Stimulated activated effector memory CD8-positive, alpha-beta T cell treated with anti-CD3 and anti-CD28 coated beads, Interleukin-12 subunit alpha, Interleukin-12 subunit beta, amount 100 ng/mL, for 72 hours (primary cell): Measurements from ENCODE around the gene CYP27B1.

ENCODE experiments used
- ATAC-seq: fragments of 150-1000 bp; cut with Tn5 transposase; 2 replicates; pipeline ENCODE4 v1.10.0; 2021
- DNase-seq, 2 donors: peaks; one replicate each; pipeline ENCODE4 v3.0.0; 2021 to 2022; ENCODE audit warnings: low spot score in 2 of 2
- H3K27ac Mint-ChIP-seq: one replicate; pipeline ENCODE4 v1.8.0; 2022; ENCODE audit warnings: mild to moderate bottlenecking, mixed read lengths
- H3K36me3 Mint-ChIP-seq: one replicate; pipeline ENCODE4 v1.8.0; 2022; ENCODE audit warnings: mild to moderate bottlenecking, mixed read lengths
- H3K4me1 Mint-ChIP-seq: one replicate; pipeline ENCODE4 v1.8.0; 2022; ENCODE audit warnings: mixed read lengths
- H3K4me3 Mint-ChIP-seq: one replicate; pipeline ENCODE4 v1.8.0; 2022; ENCODE audit warnings: mild to moderate bottlenecking, mixed read lengths
- H3K9me3 Mint-ChIP-seq: one replicate; pipeline ENCODE4 v1.8.0; 2022; ENCODE audit warnings: mixed read lengths

Gene CYP27B1

GRCh38 chr12:57739914-57740538 is 26.9 kb downstream of the CYP27B1 start:
- H3K4me1 Mint-ChIP-seq: peaks cover 61% of the 10 kb centered on the region
- no peak for ATAC-seq
- peaks cover 44% of the 10 kb centered on the region for H3K36me3 Mint-ChIP-seq
- peak overlapping the region; percentile 81 for H3K4me3 Mint-ChIP-seq
- H3K27ac Mint-ChIP-seq: peak overlapping the region; percentile 93
- DNase-seq: no peak
- H3K9me3 Mint-ChIP-seq: no peaks in the 10 kb centered on the region

- Mint-ChIP-seq H3K36me3 (peaks cover 41% of the 10 kb centered on the region), H3K27ac (peak overlapping the region; percentile 93), H3K4me3 (peak overlapping the region; percentile 81), H3K9me3 (no peaks in the 10 kb centered on the region), H3K4me1 (peaks cover 61% of the 10 kb centered on the region)
- ATAC-seq: no peak
- no peak for DNase-seq
Observed at GRCh38 chr12:57739387-57739786, 27.5 kb downstream of the CYP27B1 start.

GRCh38 chr12:57738661-57739237 is 28.1 kb downstream of the CYP27B1 start, which contains the start of gene AGAP2:
TSS of gene AGAP2 (minus strand) at chr12:57738742. CDS start at chr12:57738246, 496 bp downstream.
- H3K36me3 Mint-ChIP-seq: peaks cover 42% of the 10 kb centered on the region
- peak within 1 kb of the TSS; percentile 93 for H3K27ac Mint-ChIP-seq
- no peaks in the 10 kb centered on the region for H3K9me3 Mint-ChIP-seq
- H3K4me1 Mint-ChIP-seq: peaks cover 57% of the 10 kb centered on the region
- DNase-seq (no peak), ATAC-seq (no peak)
- peak within 1 kb of the TSS; percentile 81 for H3K4me3 Mint-ChIP-seq

- H3K4me3 Mint-ChIP-seq: no peak overlapping the region
- H3K36me3 Mint-ChIP-seq: peaks cover 46% of the 10 kb centered on the region
Observed at GRCh38 chr12:57737467-57738460, 29.1 kb downstream of the CYP27B1 start.

GRCh38 chr12:57736741-57737466 is 30.0 kb downstream of the CYP27B1 start:
- peaks cover 51% of the 10 kb centered on the region for H3K4me1 Mint-ChIP-seq
- H3K4me3 Mint-ChIP-seq: no peak overlapping the region
- no peaks in the 10 kb centered on the region for H3K9me3 Mint-ChIP-seq
- H3K36me3 Mint-ChIP-seq: peaks cover 55% of the 10 kb centered on the region
- ATAC-seq (no peak), DNase-seq (no peak)
- peak overlapping the region; percentile 64 for H3K27ac Mint-ChIP-seq

More at GRCh38 chr12:57737467-57738460, 29.1 kb downstream of the CYP27B1 start:
- H3K4me1 Mint-ChIP-seq: peaks cover 57% of the 10 kb centered on the region
- DNase-seq (no peak), ATAC-seq (no peak)
- H3K27ac Mint-ChIP-seq: no peak overlapping the region
- no peaks in the 10 kb centered on the region for H3K9me3 Mint-ChIP-seq

GRCh38 chr12:57735952-57736740 is 30.7 kb downstream of the CYP27B1 start:
- H3K27ac Mint-ChIP-seq: peak overlapping the region; percentile 64
- ATAC-seq: no peak
- H3K9me3 Mint-ChIP-seq: no peaks in the 10 kb centered on the region
- DNase-seq: no peak
- peaks cover 43% of the 10 kb centered on the region for H3K4me1 Mint-ChIP-seq
- H3K36me3 Mint-ChIP-seq: peaks cover 61% of the 10 kb centered on the region
- H3K4me3 Mint-ChIP-seq: no peak overlapping the region

- H3K27ac Mint-ChIP-seq: peak overlapping the region; percentile 26
- no peaks in the 10 kb centered on the region for H3K9me3 Mint-ChIP-seq
- DNase-seq (no peak), ATAC-seq (no peak)
- H3K36me3 Mint-ChIP-seq: peaks cover 64% of the 10 kb centered on the region
- H3K4me3 Mint-ChIP-seq: no peak overlapping the region
- H3K4me1 Mint-ChIP-seq: peaks cover 35% of the 10 kb centered on the region
Observed at GRCh38 chr12:57735198-57735855, 31.6 kb downstream of the CYP27B1 start.

GRCh38 chr12:57734591-57734990 is 32.3 kb downstream of the CYP27B1 start:
- no peak overlapping the region for H3K4me3 Mint-ChIP-seq
- peak overlapping the region; percentile 26 for H3K27ac Mint-ChIP-seq
- DNase-seq (no peak), ATAC-seq (no peak)
- H3K4me1 Mint-ChIP-seq: peaks cover 28% of the 10 kb centered on the region
- no peaks in the 10 kb centered on the region for H3K9me3 Mint-ChIP-seq
- H3K36me3 Mint-ChIP-seq: peaks cover 68% of the 10 kb centered on the region

- DNase-seq (no peak), ATAC-seq (no peak)
- Mint-ChIP-seq H3K4me3 (no peak overlapping the region), H3K36me3 (peaks cover 68% of the 10 kb centered on the region), H3K27ac (peak overlapping the region; percentile 26), H3K9me3 (no peaks in the 10 kb centered on the region), H3K4me1 (peaks cover 21% of the 10 kb centered on the region)
Observed at GRCh38 chr12:57733928-57734327, 33.0 kb downstream of the CYP27B1 start.

GRCh38 chr12:57732726-57733593 is 33.9 kb downstream of the CYP27B1 start:
- H3K4me1 Mint-ChIP-seq: peaks cover 21% of the 10 kb centered on the region
- H3K4me3 Mint-ChIP-seq: no peak overlapping the region

GRCh38 chr12:57732270-57732669 is 34.6 kb downstream of the CYP27B1 start:
- peaks cover 25% of the 10 kb centered on the region for H3K4me1 Mint-ChIP-seq
- no peaks in the 10 kb centered on the region for H3K9me3 Mint-ChIP-seq
- H3K27ac Mint-ChIP-seq: peak overlapping the region; percentile 20
- no peak for ATAC-seq
- peaks cover 84% of the 10 kb centered on the region for H3K36me3 Mint-ChIP-seq
- no peak overlapping the region for H3K4me3 Mint-ChIP-seq
- DNase-seq: no peak

More at GRCh38 chr12:57732726-57733593, 33.9 kb downstream of the CYP27B1 start:
- DNase-seq: no peak
- ATAC-seq: no peak
- H3K36me3 Mint-ChIP-seq: peaks cover 78% of the 10 kb centered on the region
- no peaks in the 10 kb centered on the region for H3K9me3 Mint-ChIP-seq
- H3K27ac Mint-ChIP-seq: peak overlapping the region; percentile 20

GRCh38 chr12:57731411-57732080 is 35.3 kb downstream of the CYP27B1 start:
- H3K27ac Mint-ChIP-seq: peak overlapping the region; percentile 37
- DNase-seq (no peak), ATAC-seq (no peak)
- H3K4me3 Mint-ChIP-seq: no peak overlapping the region
- H3K9me3 Mint-ChIP-seq: no peaks in the 10 kb centered on the region
- peaks cover 19% of the 10 kb centered on the region for H3K4me1 Mint-ChIP-seq
- H3K36me3 Mint-ChIP-seq: peaks cover 82% of the 10 kb centered on the region
